ENCODE results near the gene COMMD10. TPM values are rescaled to one million over a fixed set of nuclear protein-coding genes. Genes with fewer than 3 reads are reported as not detected.
"Not testable (repeated sequence)": the region's sequence is repeated elsewhere in the genome, so short reads cannot be mapped to it uniquely, and the experiment has no call there.

COMMD10 gene
- total RNA-seq, 4 donors from 2014 or later: 10.6 to 34.6 (median 15.2) TPM

DNA sequence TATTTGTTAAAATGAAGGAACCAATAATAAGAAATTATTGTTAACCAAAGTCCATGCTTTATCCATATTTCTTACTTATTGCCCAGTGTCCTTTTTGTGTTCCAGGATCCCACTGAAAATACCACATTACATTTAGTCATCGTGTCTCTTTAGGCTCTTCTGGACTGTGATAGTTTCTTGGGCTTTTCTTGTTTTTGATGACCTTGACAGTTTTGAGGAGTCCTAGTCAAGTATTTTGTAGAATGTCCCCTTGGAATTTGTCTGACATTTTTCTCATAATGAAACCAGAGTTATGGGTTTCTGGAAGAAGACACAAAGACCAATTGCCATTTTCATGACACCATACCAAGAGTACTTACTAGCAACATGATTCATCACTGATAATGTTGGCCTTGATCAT lies 13.6 kb upstream of the COMMD10 start:
- Histone ChIP-seq H3K27me3 (peaks cover 0 to 3% (median 0%) of the 10 kb centered on the region in 3 donors), H3K27ac (no peak overlapping the region), H3K4me1 (no peaks in the 10 kb centered on the region), H3K36me3 (no peaks in the 10 kb centered on the region), H3K9me3 (no peaks in the 10 kb centered on the region), H3K4me3 (no peak overlapping the region)
- intact Hi-C loops (cut with DNase I; ENCODE audit: low total_unique reads): no loop called here
- ATAC-seq: no peak
- TF ChIP-seq POLR2A (IDR thresholded peaks at IDR 0.05): no peak
- TF ChIP-seq, protein P1, sequence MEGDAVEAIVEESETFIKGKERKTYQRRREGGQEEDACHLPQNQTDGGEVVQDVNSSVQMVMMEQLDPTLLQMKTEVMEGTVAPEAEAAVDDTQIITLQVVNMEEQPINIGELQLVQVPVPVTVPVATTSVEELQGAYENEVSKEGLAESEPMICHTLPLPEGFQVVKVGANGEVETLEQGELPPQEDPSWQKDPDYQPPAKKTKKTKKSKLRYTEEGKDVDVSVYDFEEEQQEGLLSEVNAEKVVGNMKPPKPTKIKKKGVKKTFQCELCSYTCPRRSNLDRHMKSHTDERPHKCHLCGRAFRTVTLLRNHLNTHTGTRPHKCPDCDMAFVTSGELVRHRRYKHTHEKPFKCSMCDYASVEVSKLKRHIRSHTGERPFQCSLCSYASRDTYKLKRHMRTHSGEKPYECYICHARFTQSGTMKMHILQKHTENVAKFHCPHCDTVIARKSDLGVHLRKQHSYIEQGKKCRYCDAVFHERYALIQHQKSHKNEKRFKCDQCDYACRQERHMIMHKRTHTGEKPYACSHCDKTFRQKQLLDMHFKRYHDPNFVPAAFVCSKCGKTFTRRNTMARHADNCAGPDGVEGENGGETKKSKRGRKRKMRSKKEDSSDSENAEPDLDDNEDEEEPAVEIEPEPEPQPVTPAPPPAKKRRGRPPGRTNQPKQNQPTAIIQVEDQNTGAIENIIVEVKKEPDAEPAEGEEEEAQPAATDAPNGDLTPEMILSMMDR (IDR thresholded peaks at IDR 0.05 in 4 of 5, conservative IDR thresholded peaks at IDR 0.05 in 1 of 5): no peak
- in situ Hi-C loops (cut with MboI; ENCODE audit: low sequenced_read_pairs in 4 of 4): loop anchor here in 2 of 4 donors (25.0 kb wide), 2 partner anchors 184 to 784 kb away; partner anchors contain the start of gene CCDC112 (in 1 of the 2)
- no peak for DNase-seq

DNA sequence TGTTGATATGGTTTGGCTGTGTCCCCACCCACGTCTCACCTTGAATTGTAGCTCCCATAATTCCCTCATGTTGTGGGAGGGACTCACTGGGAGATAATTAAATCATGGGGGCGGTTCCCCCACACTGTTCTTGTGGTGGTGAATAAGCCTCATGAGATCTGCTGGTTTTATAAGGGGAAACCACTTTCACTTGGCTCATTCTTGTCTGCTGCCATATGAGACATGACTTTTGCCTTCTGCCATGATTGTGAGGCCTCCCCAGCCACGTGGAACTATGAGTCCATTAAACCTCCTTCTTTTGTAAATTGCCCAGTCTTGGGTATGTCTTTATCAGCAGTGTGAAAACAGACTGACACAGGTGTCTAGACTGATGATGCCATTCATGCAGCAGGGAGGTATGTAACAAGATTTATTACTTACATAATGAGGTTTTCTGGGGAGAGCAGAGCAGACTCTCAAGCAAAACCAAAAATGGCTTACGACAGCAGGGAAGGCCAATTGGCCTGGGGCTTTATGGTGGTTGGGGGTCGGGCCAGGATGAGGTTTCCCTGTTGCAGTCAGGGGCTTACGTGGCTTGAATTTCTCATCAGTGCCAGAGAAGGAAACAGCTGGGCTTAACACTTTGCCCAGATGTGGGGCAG lies 9.5 kb upstream of the COMMD10 start:
- in situ Hi-C loops (cut with MboI; ENCODE audit: low sequenced_read_pairs in 4 of 4): loop anchor here in 1 of 4 donors (25.0 kb wide), 1 partner anchor 788 kb away; the partner anchor contains the start of gene CCDC112
- Histone ChIP-seq H3K4me3 (no peak overlapping the region), H3K4me1 (no peaks in the 10 kb centered on the region), H3K27ac (no peak overlapping the region), H3K27me3 (no peaks in the 10 kb centered on the region), H3K9me3 (no peaks in the 10 kb centered on the region), H3K36me3 (no peaks in the 10 kb centered on the region)
- TF ChIP-seq, protein P1 (IDR thresholded peaks at IDR 0.05 in 4 of 5, conservative IDR thresholded peaks at IDR 0.05 in 1 of 5): no peak
- TF ChIP-seq POLR2A (IDR thresholded peaks at IDR 0.05): no peak
- no peak for ATAC-seq
- intact Hi-C loops (cut with DNase I; ENCODE audit: low total_unique reads): no loop called here
- DNase-seq: no peak

DNA sequence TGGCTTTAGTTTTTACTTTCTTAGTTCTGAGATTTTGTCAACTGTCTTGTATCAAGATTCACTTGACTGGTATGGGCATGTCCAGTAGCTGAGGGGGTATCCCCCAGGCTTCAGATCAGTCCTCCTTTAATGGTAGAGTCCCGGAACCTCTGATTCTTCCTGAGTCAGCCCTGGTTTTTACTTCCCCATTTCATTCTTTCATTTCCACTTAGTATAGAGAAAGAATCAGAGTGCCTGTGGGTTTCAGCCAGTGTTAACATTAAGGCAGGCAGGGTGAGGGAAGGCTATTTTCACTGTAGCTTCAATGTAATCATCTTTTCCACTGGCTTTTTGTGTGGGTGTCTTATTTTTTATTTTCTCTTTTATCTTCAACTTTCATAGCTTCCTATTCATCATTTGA lies 8.3 kb upstream of the COMMD10 start:
- in situ Hi-C loops (cut with MboI; ENCODE audit: low sequenced_read_pairs in 4 of 4): loop anchor here in 1 of 4 donors (25.0 kb wide), 1 partner anchor 789 kb away; the partner anchor contains the start of gene CCDC112

DNA sequence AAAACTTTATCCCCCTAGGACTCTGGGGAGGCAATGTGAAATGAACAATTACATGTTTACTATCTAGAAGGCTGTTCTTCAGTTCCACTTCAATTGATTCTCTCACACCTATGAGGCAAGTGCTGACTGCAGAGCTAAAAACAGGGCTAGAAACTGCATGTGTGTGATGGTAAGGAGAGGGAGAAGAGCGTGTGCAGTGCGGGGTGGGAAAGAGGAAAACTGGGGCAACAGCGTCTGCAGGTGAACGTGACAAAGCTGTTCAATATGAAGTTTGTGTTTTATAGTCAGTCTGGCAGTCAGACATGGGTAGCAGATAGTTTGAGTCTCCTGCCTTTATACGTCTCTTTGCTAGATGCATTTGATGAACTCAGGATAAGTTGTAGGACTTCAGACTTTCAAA lies 6.6 kb upstream of the COMMD10 start:
- TF ChIP-seq POLR2A (IDR thresholded peaks at IDR 0.05): no peak
- Histone ChIP-seq H3K4me3 (no peak overlapping the region), H3K9me3 (no peaks in the 10 kb centered on the region), H3K36me3 (no peaks in the 10 kb centered on the region), H3K27ac (no peak overlapping the region), H3K4me1 (peaks cover 0 to 4% of the 10 kb centered on the region in 2 donors), H3K27me3 (no peaks in the 10 kb centered on the region)
- in situ Hi-C loops (cut with MboI; ENCODE audit: low sequenced_read_pairs in 4 of 4) (loop anchor here in 1 of 4 donors (25.0 kb wide), 1 partner anchor 791 kb away; the partner anchor contains the start of gene CCDC112), intact Hi-C loops (cut with DNase I; ENCODE audit: low total_unique reads) (no loop called here)
- ATAC-seq: no peak
- no peak for DNase-seq

More for the DNA sequence above, 8.3 kb upstream of the COMMD10 start:
- H3K27ac ChIP-seq: no peak overlapping the region
- H3K9me3 ChIP-seq: no peaks in the 10 kb centered on the region
- ATAC-seq: no peak
- H3K27me3 ChIP-seq: no peaks in the 10 kb centered on the region
- intact Hi-C loops (cut with DNase I; ENCODE audit: low total_unique reads): no loop called here
- H3K4me1 ChIP-seq: no peaks in the 10 kb centered on the region
- no peak overlapping the region for H3K4me3 ChIP-seq
- H3K36me3 ChIP-seq: no peaks in the 10 kb centered on the region
- no peak for DNase-seq
- TF ChIP-seq POLR2A (IDR thresholded peaks at IDR 0.05): no peak
- TF ChIP-seq, protein P1 (IDR thresholded peaks at IDR 0.05 in 4 of 5, conservative IDR thresholded peaks at IDR 0.05 in 1 of 5): no peak

DNA sequence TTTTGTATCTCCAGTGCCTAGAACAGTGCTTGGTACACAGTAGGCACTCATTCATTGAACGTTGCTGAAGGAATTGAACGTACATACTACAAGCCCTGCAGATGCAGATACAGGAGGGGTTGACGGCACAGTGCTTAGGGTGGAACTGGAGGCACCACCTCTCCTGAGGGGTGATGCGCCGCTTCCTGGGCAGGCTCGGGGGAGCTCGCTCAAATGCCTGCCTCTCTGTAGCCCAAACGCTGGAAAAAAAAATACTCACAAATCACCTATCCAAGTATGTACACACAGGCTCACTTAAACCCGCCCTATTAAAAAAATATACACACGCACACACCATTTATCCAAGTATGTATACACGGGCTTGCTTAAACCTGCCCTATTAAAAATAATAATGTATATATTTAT lies 536 bp upstream of the COMMD10 start:
- in situ Hi-C loops (cut with MboI; ENCODE audit: low sequenced_read_pairs in 4 of 4): loop anchor here in 1 of 4 donors (25.0 kb wide), 1 partner anchor 797 kb away; the partner anchor contains the start of gene CCDC112
- ATAC-seq: peak; percentile 5 to 9
- TF ChIP-seq, protein P1 (IDR thresholded peaks at IDR 0.05 in 4 of 5, conservative IDR thresholded peaks at IDR 0.05 in 1 of 5): no peak
- no peak for TF ChIP-seq POLR2A (IDR thresholded peaks at IDR 0.05)
- Histone ChIP-seq H3K4me3 (peak overlapping the region; percentile 88 to 98 (median 94)), H3K9me3 (no peaks in the 10 kb centered on the region), H3K36me3 (no peaks in the 10 kb centered on the region), H3K4me1 (peaks cover 20 to 22% of the 10 kb centered on the region in 2 donors), H3K27me3 (no peaks in the 10 kb centered on the region), H3K27ac (peak overlapping the region; percentile 89 to 96 (median 95))
- no peak for DNase-seq
- intact Hi-C loops (cut with DNase I; ENCODE audit: low total_unique reads): no loop called here

DNA sequence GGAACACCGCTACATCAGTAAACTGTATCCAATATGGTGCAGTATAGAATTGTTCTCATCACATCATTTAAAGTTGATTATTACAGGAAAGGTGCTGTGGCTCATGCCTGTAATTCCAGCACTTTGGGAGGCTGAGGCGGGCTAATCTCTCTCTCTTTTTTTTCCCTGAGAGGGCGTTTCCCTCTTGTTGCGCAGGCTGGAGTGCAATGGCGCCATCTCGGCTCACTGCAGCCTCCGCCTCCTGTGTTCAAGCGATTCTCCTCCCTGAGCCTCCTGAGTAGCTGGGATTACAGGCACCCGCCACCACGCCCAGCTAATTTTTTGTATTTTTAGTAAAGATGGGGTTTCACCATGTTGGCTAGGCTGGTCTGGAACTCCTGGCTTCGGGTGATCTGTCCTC lies 1.5 kb downstream of the COMMD10 start:
- Histone ChIP-seq H3K4me1 (peaks cover 20 to 22% of the 10 kb centered on the region in 2 donors), H3K4me3 (peak overlapping the region in 2 of 4 donors; percentile 92 to 97)
- H3K27ac ChIP-seq, H3K36me3 ChIP-seq, H3K27me3 ChIP-seq, H3K9me3 ChIP-seq, ATAC-seq, DNase-seq: not testable (repeated sequence)
- intact Hi-C loops (cut with DNase I; ENCODE audit: low total_unique reads) (loop anchor here (5.0 kb wide), 2 partner anchors 244 to 459 kb away; partner anchors contain the start of genes AP3S1, ATG12 and TMED7), in situ Hi-C loops (cut with MboI; ENCODE audit: low sequenced_read_pairs in 4 of 4) (loop anchor here in 1 of 4 donors (25.0 kb wide), 1 partner anchor 799 kb away; the partner anchor contains the start of gene CCDC112)
